Right lobe of liver (tissue), 6 donors: Measurements from ENCODE around the gene AGFG1. TPM values are rescaled to one million over a fixed set of nuclear protein-coding genes. Genes with fewer than 3 reads are reported as not detected.

Source experiments
- ATAC-seq, 4 donors: fragments of 200-7000 bp; cut with Tn5 transposase; one replicate each; pipeline ENCODE4 v1.9.1; 2020; ENCODE audit warnings: mild to moderate bottlenecking in 4 of 4, moderate library complexity in 4 of 4
- DNase-seq, 3 donors: peaks; one replicate each; pipeline ENCODE4 v3.0.0-alpha.2; 2020
- H3K27ac ChIP-seq, 3 donors: fragments of 200-600 bp; one replicate each; pipeline ENCODE4 v1.8.0; 2022
- H3K27me3 ChIP-seq, 2 donors: fragments of 200-600 bp; one replicate each; pipeline ENCODE4 v1.8.0; 2022
- H3K36me3 ChIP-seq, 4 donors: fragments of 200-600 bp; sonication (generic) in 1 of 4; one replicate each; pipeline versions ENCODE4 v1.5.1 to v1.8.0; 2017 to 2022; ENCODE audit warnings: control low read depth in 1 of 4
- H3K4me1 ChIP-seq, 4 donors: fragments of 200-600 bp; sonication (generic) in 1 of 4; one replicate each; pipeline versions ENCODE4 v1.5.1 to v1.8.0; 2017 to 2022; ENCODE audit warnings: control low read depth in 1 of 4
- H3K4me3 ChIP-seq, 3 donors: fragments of 200-600 bp; one replicate each; pipeline ENCODE4 v1.8.0; 2022
- H3K9me3 ChIP-seq, 4 donors: fragments of 200-600 bp; sonication (generic) in 1 of 4; one replicate each; pipeline versions ENCODE4 v1.5.1 to v1.8.0; 2017 to 2022; ENCODE audit warnings: control low read depth in 1 of 4
- POLR2A ChIP-seq: fragments of 450-650 bp; IDR thresholded peaks from one replicate; pipeline ENCODE4 v1.6.1; 2017; ENCODE audit warnings: antibody characterized with exemption, mild to moderate bottlenecking
- WGBS: methylation state at CpG from one replicate; pipeline ENCODE4 v1.1.6; 2018; ENCODE audit warnings: low coverage, low lambda C conversion rate; ENCODE audit not compliant: insufficient coverage; ENCODE audit errors: missing lambda C conversion rate; 5-methylcytosine and 5-hydroxymethylcytosine counted together
- intact Hi-C, 2 donors: fragments of 100-400 bp; cut with DNase I; formaldehyde crosslinking; loops; one replicate each; pipeline versions ENCODE4 v1.11.2 to v1.14.1; 2022
- total RNA-seq, 6 experiments: library from RNA; depleted of rRNA in 2 of 6; stranded (reverse); fragments of >200 nt in 2 of 6; fragmentation: NEBNext Ultra II Directional in 3 of 6; extraction: Animal tissue kit (Norgen Biotek cat#: 25700) in 3 of 6; gene quantifications; one replicate each; pipeline versions ENCODE4 v1.1.0 to v1.2.4, GENCODE V29; 2016 to 2023
- TF ChIP-seq, protein P1 (sequence below), 4 donors: fragments of 200-600 bp in 3 of 4; fragments of 450-650 bp in 1 of 4; IDR thresholded peaks; one replicate each; pipeline versions ENCODE4 v1.5.1 to v1.8.0; 2016 to 2022; ENCODE audit warnings: antibody characterized with exemption in 4 of 4, mild to moderate bottlenecking in 2 of 4
- donor health status: DM: no; HTN: yes; CAD: no.
- donor health status: DM: no; HTN: no; CAD: no.
- donor health status: DM: no; HTN: no; CAD: no.
- donor health status: DM: no; HTN: yes; CAD: no.
- donor health status: DM: no; HTN: yes; CAD: no.

Gene AGFG1
- total RNA-seq, 6 experiments from 2014 or later = 25.2 to 70.0 (median 39.5) TPM

DNA sequence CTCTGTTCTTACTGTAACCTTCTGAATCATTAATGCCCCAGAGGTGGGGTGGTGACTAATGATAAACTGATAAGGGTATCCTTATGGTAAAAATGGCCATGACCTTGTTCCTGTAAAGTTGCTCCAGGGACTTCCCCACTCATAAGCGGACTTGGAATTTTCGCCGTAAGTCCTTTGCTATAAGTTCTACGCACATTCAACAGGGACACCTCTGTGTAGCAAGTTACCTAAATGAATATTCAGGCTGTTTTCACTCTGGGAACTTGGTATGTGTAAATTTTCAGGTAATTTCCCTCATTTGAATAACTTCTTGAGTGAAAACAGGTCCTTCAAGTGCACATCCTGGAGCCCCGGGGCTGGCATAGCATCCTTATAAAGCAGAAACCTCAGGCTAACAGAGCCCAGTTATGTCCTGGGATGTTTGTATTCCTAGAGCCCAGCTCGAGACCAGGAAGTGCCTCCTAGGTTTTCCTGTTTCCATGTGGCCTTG is 9.4 kb upstream of the AGFG1 start:
- DNase-seq (no peak), ATAC-seq (no peak)
- TF ChIP-seq POLR2A = no peak
- TF ChIP-seq, protein P1, sequence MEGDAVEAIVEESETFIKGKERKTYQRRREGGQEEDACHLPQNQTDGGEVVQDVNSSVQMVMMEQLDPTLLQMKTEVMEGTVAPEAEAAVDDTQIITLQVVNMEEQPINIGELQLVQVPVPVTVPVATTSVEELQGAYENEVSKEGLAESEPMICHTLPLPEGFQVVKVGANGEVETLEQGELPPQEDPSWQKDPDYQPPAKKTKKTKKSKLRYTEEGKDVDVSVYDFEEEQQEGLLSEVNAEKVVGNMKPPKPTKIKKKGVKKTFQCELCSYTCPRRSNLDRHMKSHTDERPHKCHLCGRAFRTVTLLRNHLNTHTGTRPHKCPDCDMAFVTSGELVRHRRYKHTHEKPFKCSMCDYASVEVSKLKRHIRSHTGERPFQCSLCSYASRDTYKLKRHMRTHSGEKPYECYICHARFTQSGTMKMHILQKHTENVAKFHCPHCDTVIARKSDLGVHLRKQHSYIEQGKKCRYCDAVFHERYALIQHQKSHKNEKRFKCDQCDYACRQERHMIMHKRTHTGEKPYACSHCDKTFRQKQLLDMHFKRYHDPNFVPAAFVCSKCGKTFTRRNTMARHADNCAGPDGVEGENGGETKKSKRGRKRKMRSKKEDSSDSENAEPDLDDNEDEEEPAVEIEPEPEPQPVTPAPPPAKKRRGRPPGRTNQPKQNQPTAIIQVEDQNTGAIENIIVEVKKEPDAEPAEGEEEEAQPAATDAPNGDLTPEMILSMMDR (IDR thresholded peaks at IDR 0.05) = no peak
- no peaks in the 10 kb centered on the region for H3K27me3 ChIP-seq
- no peaks in the 10 kb centered on the region for H3K36me3 ChIP-seq
- H3K9me3 ChIP-seq = no peaks in the 10 kb centered on the region
- H3K4me1 ChIP-seq = peaks cover 0 to 19% (median 8%) of the 10 kb centered on the region in 4 donors
- WGBS = 68% methylated on average over 2 of the region's 6 CpGs
- intact Hi-C loops = no loop called here
- H3K27ac ChIP-seq = no peak overlapping the region
- no peak overlapping the region for H3K4me3 ChIP-seq

GRCh38 chr2:227462972-227463931 is 8.7 kb upstream of the AGFG1 start:
- no peak overlapping the region for H3K27ac ChIP-seq
- ATAC-seq = no peak
- no peaks in the 10 kb centered on the region for H3K36me3 ChIP-seq
- H3K27me3 ChIP-seq = no peaks in the 10 kb centered on the region
- peaks cover 0 to 19% (median 8%) of the 10 kb centered on the region in 4 donors for H3K4me1 ChIP-seq
- DNase-seq = no peak
- intact Hi-C loops = no loop called here
- TF ChIP-seq, protein P1 (IDR thresholded peaks at IDR 0.05) = no peak
- TF ChIP-seq POLR2A = no peak
- no peak overlapping the region for H3K4me3 ChIP-seq
- WGBS = 89% methylated on average over 12 of the region's 13 CpGs
- H3K9me3 ChIP-seq = no peaks in the 10 kb centered on the region

- Histone ChIP-seq H3K4me1 (peaks cover 0 to 19% (median 8%) of the 10 kb centered on the region in 4 donors), H3K4me3 (no peak overlapping the region), H3K27ac (no peak overlapping the region), H3K27me3 (no peaks in the 10 kb centered on the region), H3K36me3 (no peaks in the 10 kb centered on the region), H3K9me3 (no peaks in the 10 kb centered on the region)
- no peak for TF ChIP-seq POLR2A
- TF ChIP-seq, protein P1 (IDR thresholded peaks at IDR 0.05) = no peak
- 67% methylated on average over 3 of the region's 3 CpGs for WGBS
- intact Hi-C loops = no loop called here
- DNase-seq (no peak), ATAC-seq (no peak)
These were observed 7.6 kb upstream of the AGFG1 start for GRCh38 chr2:227464361-227464760.

GRCh38 chr2:227464851-227465250 is 7.1 kb upstream of the AGFG1 start:
- no peak for TF ChIP-seq POLR2A
- TF ChIP-seq, protein P1 (IDR thresholded peaks at IDR 0.05) = no peak
- H3K27me3 ChIP-seq = no peaks in the 10 kb centered on the region
- whole genome bisulfite sequencing = 90% methylated on average over 6 of the region's 7 CpGs
- peaks cover 0 to 19% (median 8%) of the 10 kb centered on the region in 4 donors for H3K4me1 ChIP-seq
- ATAC-seq (no peak), DNase-seq (no peak)
- no peaks in the 10 kb centered on the region for H3K9me3 ChIP-seq
- no peak overlapping the region for H3K4me3 ChIP-seq
- H3K27ac ChIP-seq = no peak overlapping the region
- intact Hi-C loops = no loop called here
- no peaks in the 10 kb centered on the region for H3K36me3 ChIP-seq
